Measurements from ENCODE around the gene WDR4. TPM values are rescaled to one million over a fixed set of nuclear protein-coding genes. Genes with fewer than 3 reads are reported as not detected.

WDR4 gene
- total and polyA plus RNA-seq, 2 of the 4 experiments (the other 2 are of a cell fraction), result 11.3 to 20.8 TPM

DNA sequence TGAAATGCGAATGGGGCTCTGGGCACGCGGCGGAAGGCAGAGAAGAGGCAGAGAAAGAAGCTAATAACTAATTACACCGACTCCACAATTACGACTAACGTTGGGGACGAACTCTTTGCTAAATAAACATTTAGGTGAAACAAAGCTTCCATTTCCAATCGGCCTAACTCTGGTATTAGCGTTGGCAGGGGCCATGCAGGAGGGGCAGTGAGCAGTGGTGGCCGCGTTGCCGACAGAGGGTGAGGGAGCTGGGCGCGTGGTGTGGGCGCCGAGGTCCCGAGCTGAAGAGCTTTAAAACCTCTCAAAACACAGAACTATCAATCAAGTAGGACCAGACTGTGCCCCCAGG, 13.2 kb upstream of the WDR4 start:
- Histone ChIP-seq H2BK120ac (ENCODE audit: low read depth, low read length) (peak overlapping the region; percentile 41), H3K23ac (ENCODE audit: low read depth, low read length) (peak overlapping the region; percentile 57), H2BK15ac (ENCODE audit: low read depth, low read length) (no peak overlapping the region; the same call in 2 of the 3 replicates), H3K4me3 (ENCODE audit: insufficient read depth, low read depth, low read length) (peak overlapping the region; percentile 69), H4K91ac (ENCODE audit: insufficient read depth, low read depth, low read length) (peak overlapping the region; percentile 87), H3K4ac (ENCODE audit: low read depth, low read length) (peak overlapping the region; percentile 77), H2BK5ac (ENCODE audit: low read depth, low read length, poor library complexity, severe bottlenecking) (peak overlapping the region; percentile 79), H3K18ac (ENCODE audit: low read depth, low read length) (peak overlapping the region; percentile 47), H3K9ac (ENCODE audit: low read depth, low read length) (peak overlapping the region; percentile 84), H3K4me1 (ENCODE audit: control insufficient read depth, insufficient read depth, low read length) (peaks cover 4% of the 10 kb centered on the region), H3K79me1 (ENCODE audit: low read depth in 1 of 2, low read length in 2 of 2) (peaks cover 12 to 25% of the 10 kb centered on the region in 2 experiments), H3K9me3 (ENCODE audit: control insufficient read depth, insufficient read depth, low read length) (no peaks in the 10 kb centered on the region), H4K20me1 (ENCODE audit: insufficient read depth, low read length) (peaks cover 6% of the 10 kb centered on the region), H4K5ac (ENCODE audit: low read depth, low read length) (peak overlapping the region; percentile 90), H2AK9ac (replicated peaks; ENCODE audit: low read depth, low read length, poor library complexity) (peak overlapping the region; percentile 84), H3K9me1 (ENCODE audit: insufficient read depth, low read length) (peaks cover 5% of the 10 kb centered on the region; the same call in 1 of the 2 replicates), H3K36me3 (ENCODE audit: control insufficient read depth, insufficient read depth, low read length) (peaks cover 4% of the 10 kb centered on the region; the same call in 1 of the 2 replicates), H3K56ac (ENCODE audit: extremely low read depth, insufficient read depth, low read length) (peak overlapping the region; percentile 61), H2BK20ac (ENCODE audit: low read depth, low read length) (no peak overlapping the region), H2AFZ (replicated peaks; ENCODE audit: low read length, poor library complexity) (peak overlapping the region; percentile 97), H3K4me2 (ENCODE audit: low read depth, low read length) (peak overlapping the region; percentile 95), H4K8ac (ENCODE audit: low read depth in 2 of 2, low read length in 2 of 2) (peak overlapping the region; percentile 93 to 97), H3K27me3 (ENCODE audit: control insufficient read depth, insufficient read depth, low read length) (no peaks in the 10 kb centered on the region), H3K14ac (replicated peaks; ENCODE audit: low read depth, low read length) (peak overlapping the region; percentile 68), H3K27ac (ENCODE audit: insufficient read depth, low read length) (peak overlapping the region; percentile 71), H2AK5ac (ENCODE audit: low read depth, low read length) (peak overlapping the region; percentile 74)
- DNase-seq (no peak), ATAC-seq (ENCODE audit: low read depth) (peak; percentile 31)
- intact Hi-C loops (cut with micrococcal nuclease), result no loop called here
- BruUV-seq (replicated peaks), result no TSS peak
- POLR2A ChIA-PET (ENCODE audit: unreplicated experiment), result no interaction called here
- dilution Hi-C loops (cut with HindIII; ENCODE audit: low sequenced_read_pairs, unreplicated experiment), result no loop called here
- TF ChIP-seq SMC3 (IDR thresholded peaks at IDR 0.05; ENCODE audit: low read depth, low read length) (no peak), NFE2L2 (IDR thresholded peaks at IDR 0.05; ENCODE audit: low read depth, low read length) (no peak), CTCF (conservative IDR thresholded peaks at IDR 0.05; ENCODE audit: low read depth, low read length) (no peak), USF2 (IDR thresholded peaks at IDR 0.05; ENCODE audit: low read depth, low read length) (no peak), POLR2A (IDR thresholded peaks at IDR 0.05; ENCODE audit: low read depth, low read length) (no peak), RFX5 (IDR thresholded peaks at IDR 0.05; ENCODE audit: low read depth, low read length) (no peak), MAZ (IDR thresholded peaks at IDR 0.05; ENCODE audit: borderline replicate concordance, low read depth, low read length) (no peak), RAD21 (IDR thresholded peaks at IDR 0.05; ENCODE audit: low read length) (no peak), RCOR1 (IDR thresholded peaks at IDR 0.05; ENCODE audit: insufficient replicate concordance, low read length) (no peak), BHLHE40 (IDR thresholded peaks at IDR 0.05; ENCODE audit: low read depth, low read length) (no peak), CEBPB (IDR thresholded peaks at IDR 0.05; ENCODE audit: low read depth, low read length) (no peak)
- no CpG with 5 or more reads among the region's 18 CpGs for WGBS, 2 experiments (ENCODE audit: extremely low coverage in 2 of 2, insufficient read length in 1 of 2)
- CTCF ChIA-PET, result interaction anchor here (1.1 kb wide), 1 partner anchor 22 kb away, joined by 3 read pairs; no protein-coding TSS in a partner anchor
- in situ Hi-C loops (cut with MboI; ENCODE audit: low sequenced_read_pairs), result no loop called here
